HEK293 (cell line): ENCODE measurements around the gene ANKRD33B.

Experiments used
- KLF7 ChIP-seq: fragments of 450-650 bp; formaldehyde crosslinking; IDR thresholded peaks from 2 replicates; pipeline ENCODE4 v1.5.1; 2016; ENCODE audit warnings: missing biosample characterization, missing genetic modification characterization, borderline replicate concordance
- PRDM1 ChIP-seq: fragments of 450-650 bp; formaldehyde crosslinking; IDR thresholded peaks from 2 replicates; pipeline ENCODE4; 2016; ENCODE audit warnings: missing biosample characterization, missing genetic modification characterization
- SP7 ChIP-seq: fragments of 450-650 bp; formaldehyde crosslinking; IDR thresholded peaks from 2 replicates; pipeline ENCODE4 v1.5.1; 2016; ENCODE audit warnings: missing biosample characterization, missing genetic modification characterization
- ZBTB17 ChIP-seq: fragments of 450-650 bp; formaldehyde crosslinking; IDR thresholded peaks from 2 replicates; pipeline ENCODE4 v1.5.1; 2016; ENCODE audit warnings: missing biosample characterization, missing genetic modification characterization
- ZBTB8A ChIP-seq: fragments of 450-650 bp; formaldehyde crosslinking; IDR thresholded peaks from 2 replicates; pipeline ENCODE4 v1.5.1; 2016; ENCODE audit warnings: missing biosample characterization, missing genetic modification characterization
- ZFP3 ChIP-seq: fragments of 450-650 bp; formaldehyde crosslinking; IDR thresholded peaks from 2 replicates; pipeline ENCODE4 v1.5.1; 2016; ENCODE audit warnings: low read depth, missing biosample characterization, missing genetic modification characterization
- ZNF274 ChIP-seq, 2 experiments: fragments of 200-500 bp in 1 of 2; fragments of 450-650 bp in 1 of 2; sonication (Bioruptor generic) in 1 of 2; formaldehyde crosslinking in 1 of 2; IDR thresholded peaks; 2 replicates each; pipeline versions ENCODE4 v1.5.1 to v1.6.1; 2014 to 2016; ENCODE audit warnings: borderline replicate concordance in 1 of 2, inconsistent platforms in 1 of 2, low read length in 1 of 2, missing biosample characterization in 1 of 2, missing genetic modification characterization in 1 of 2
- ZNF335 ChIP-seq: fragments of 450-650 bp; formaldehyde crosslinking; conservative IDR thresholded peaks from 2 replicates; pipeline ENCODE4 v1.5.1; 2016; ENCODE audit warnings: missing biosample characterization, missing genetic modification characterization
- ZNF362 ChIP-seq: fragments of 450-650 bp; formaldehyde crosslinking; IDR thresholded peaks from 2 replicates; pipeline ENCODE4 v1.5.1; 2016; ENCODE audit warnings: missing biosample characterization, missing genetic modification characterization
- ZNF513 ChIP-seq: fragments of 450-650 bp; IDR thresholded peaks from 2 replicates; pipeline ENCODE4 v1.5.1; 2018; ENCODE audit warnings: missing biosample characterization, missing genetic modification characterization
- ZNF544 ChIP-seq: fragments of 450-650 bp; formaldehyde crosslinking; IDR thresholded peaks from 2 replicates; pipeline ENCODE4 v1.5.0; 2017; ENCODE audit warnings: missing biosample characterization, missing genetic modification characterization
- ZNF561 ChIP-seq: fragments of 450-650 bp; IDR thresholded peaks from 2 replicates; pipeline ENCODE4 v1.5.1; 2018; ENCODE audit warnings: missing biosample characterization, missing genetic modification characterization, borderline replicate concordance
- ZNF639 ChIP-seq: fragments of 450-650 bp; formaldehyde crosslinking; IDR thresholded peaks from 2 replicates; pipeline ENCODE4 v1.5.1; 2016; ENCODE audit warnings: missing biosample characterization, missing genetic modification characterization
- ZNF660 ChIP-seq: fragments of 450-650 bp; IDR thresholded peaks from 2 replicates; pipeline ENCODE4 v1.5.1; 2018; ENCODE audit warnings: missing biosample characterization, mild to moderate bottlenecking, missing genetic modification characterization
- ZNF692 ChIP-seq: fragments of 450-650 bp; formaldehyde crosslinking; IDR thresholded peaks from 2 replicates; pipeline ENCODE4 v1.5.1; 2016; ENCODE audit warnings: missing biosample characterization, missing genetic modification characterization
- TF ChIP-seq, protein P1 (sequence below): fragments of 450-650 bp; formaldehyde crosslinking; IDR thresholded peaks from 2 replicates; pipeline ENCODE4 v1.5.1; 2016; ENCODE audit warnings: missing biosample characterization, missing genetic modification characterization
- TF ChIP-seq, protein P2 (sequence below): fragments of 450-650 bp; formaldehyde crosslinking; IDR thresholded peaks from 2 replicates; pipeline ENCODE4 v1.5.1; 2016; ENCODE audit warnings: missing biosample characterization, missing genetic modification characterization
- TF ChIP-seq, protein P3 (sequence below): fragments of 450-650 bp; formaldehyde crosslinking; IDR thresholded peaks from 2 replicates; pipeline ENCODE4 v1.5.1; 2016; ENCODE audit warnings: missing biosample characterization, missing genetic modification characterization, borderline replicate concordance
- TF ChIP-seq, protein P4 (sequence below): fragments of 450-650 bp; formaldehyde crosslinking; IDR thresholded peaks from 2 replicates; pipeline ENCODE4 v1.5.1; 2016; ENCODE audit warnings: missing biosample characterization, missing genetic modification characterization

Gene ANKRD33B

GRCh38 chr5:10595672-10596309 is 31.9 kb downstream of the ANKRD33B start (continued):
- TF ChIP-seq ZNF561 (tag by site-specific recombination) (0 out of 2 replicates have a peak, but pooled peaks have one; percentile 49), ZNF274 (IDR thresholded peaks at IDR 0.05; ENCODE audit: low read length) (no peak), ZNF274 (tag by site-specific recombination; IDR thresholded peaks at IDR 0.05; ENCODE audit: borderline replicate concordance) (no peak), PRDM1 (tag by site-specific recombination) (peak; percentile 97), KLF7 (tag by site-specific recombination) (no peak), ZNF660 (tag by site-specific recombination) (peak; percentile 74), ZNF639 (tag by site-specific recombination) (peak; percentile 69), ZNF692 (tag by site-specific recombination) (peak; percentile 67; the same call in 1 of the 2 replicates), SP7 (tag by site-specific recombination) (peak; percentile 89), ZBTB8A (tag by site-specific recombination) (peak; percentile 56), ZNF362 (tag by site-specific recombination) (peak; percentile 91), ZNF544 (tag by site-specific recombination) (no peak), ZBTB17 (peak; percentile 81), ZFP3 (tag by site-specific recombination) (no peak), ZNF513 (tag by site-specific recombination) (peak; percentile 6; the same call in 1 of the 2 replicates), ZNF335 (tag by site-specific recombination) (peak; percentile 53)
- TF ChIP-seq, protein P1, sequence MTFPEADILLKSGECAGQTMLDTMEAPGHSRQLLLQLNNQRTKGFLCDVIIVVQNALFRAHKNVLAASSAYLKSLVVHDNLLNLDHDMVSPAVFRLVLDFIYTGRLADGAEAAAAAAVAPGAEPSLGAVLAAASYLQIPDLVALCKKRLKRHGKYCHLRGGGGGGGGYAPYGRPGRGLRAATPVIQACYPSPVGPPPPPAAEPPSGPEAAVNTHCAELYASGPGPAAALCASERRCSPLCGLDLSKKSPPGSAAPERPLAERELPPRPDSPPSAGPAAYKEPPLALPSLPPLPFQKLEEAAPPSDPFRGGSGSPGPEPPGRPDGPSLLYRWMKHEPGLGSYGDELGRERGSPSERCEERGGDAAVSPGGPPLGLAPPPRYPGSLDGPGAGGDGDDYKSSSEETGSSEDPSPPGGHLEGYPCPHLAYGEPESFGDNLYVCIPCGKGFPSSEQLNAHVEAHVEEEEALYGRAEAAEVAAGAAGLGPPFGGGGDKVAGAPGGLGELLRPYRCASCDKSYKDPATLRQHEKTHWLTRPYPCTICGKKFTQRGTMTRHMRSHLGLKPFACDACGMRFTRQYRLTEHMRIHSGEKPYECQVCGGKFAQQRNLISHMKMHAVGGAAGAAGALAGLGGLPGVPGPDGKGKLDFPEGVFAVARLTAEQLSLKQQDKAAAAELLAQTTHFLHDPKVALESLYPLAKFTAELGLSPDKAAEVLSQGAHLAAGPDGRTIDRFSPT (tag by site-specific recombination): peak; percentile 87
- TF ChIP-seq, protein P2, sequence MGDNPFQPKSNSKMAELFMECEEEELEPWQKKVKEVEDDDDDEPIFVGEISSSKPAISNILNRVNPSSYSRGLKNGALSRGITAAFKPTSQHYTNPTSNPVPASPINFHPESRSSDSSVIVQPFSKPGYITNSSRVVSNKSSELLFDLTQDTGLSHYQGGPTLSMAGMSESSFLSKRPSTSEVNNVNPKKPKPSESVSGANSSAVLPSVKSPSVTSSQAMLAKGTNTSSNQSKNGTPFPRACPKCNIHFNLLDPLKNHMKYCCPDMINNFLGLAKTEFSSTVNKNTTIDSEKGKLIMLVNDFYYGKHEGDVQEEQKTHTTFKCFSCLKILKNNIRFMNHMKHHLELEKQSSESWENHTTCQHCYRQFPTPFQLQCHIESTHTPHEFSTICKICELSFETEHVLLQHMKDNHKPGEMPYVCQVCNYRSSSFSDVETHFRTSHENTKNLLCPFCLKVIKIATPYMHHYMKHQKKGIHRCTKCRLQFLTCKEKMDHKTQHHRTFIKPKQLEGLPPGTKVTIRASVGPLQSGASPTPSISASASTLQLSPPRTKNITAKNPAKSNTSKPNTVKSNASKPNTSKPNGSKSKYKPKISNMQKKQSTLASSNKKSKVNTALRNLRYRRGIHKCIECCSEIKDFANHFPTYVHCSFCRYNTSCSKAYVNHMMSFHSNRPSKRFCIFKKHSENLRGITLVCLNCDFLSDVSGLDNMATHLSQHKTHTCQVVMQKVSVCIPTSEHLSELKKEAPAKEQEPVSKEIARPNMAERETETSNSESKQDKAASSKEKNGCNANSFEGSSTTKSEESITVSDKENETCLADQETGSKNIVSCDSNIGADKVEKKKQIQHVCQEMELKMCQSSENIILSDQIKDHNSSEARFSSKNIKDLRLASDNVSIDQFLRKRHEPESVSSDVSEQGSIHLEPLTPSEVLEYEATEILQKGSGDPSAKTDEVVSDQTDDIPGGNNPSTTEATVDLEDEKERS (tag by site-specific recombination): no peak
- TF ChIP-seq, protein P3, sequence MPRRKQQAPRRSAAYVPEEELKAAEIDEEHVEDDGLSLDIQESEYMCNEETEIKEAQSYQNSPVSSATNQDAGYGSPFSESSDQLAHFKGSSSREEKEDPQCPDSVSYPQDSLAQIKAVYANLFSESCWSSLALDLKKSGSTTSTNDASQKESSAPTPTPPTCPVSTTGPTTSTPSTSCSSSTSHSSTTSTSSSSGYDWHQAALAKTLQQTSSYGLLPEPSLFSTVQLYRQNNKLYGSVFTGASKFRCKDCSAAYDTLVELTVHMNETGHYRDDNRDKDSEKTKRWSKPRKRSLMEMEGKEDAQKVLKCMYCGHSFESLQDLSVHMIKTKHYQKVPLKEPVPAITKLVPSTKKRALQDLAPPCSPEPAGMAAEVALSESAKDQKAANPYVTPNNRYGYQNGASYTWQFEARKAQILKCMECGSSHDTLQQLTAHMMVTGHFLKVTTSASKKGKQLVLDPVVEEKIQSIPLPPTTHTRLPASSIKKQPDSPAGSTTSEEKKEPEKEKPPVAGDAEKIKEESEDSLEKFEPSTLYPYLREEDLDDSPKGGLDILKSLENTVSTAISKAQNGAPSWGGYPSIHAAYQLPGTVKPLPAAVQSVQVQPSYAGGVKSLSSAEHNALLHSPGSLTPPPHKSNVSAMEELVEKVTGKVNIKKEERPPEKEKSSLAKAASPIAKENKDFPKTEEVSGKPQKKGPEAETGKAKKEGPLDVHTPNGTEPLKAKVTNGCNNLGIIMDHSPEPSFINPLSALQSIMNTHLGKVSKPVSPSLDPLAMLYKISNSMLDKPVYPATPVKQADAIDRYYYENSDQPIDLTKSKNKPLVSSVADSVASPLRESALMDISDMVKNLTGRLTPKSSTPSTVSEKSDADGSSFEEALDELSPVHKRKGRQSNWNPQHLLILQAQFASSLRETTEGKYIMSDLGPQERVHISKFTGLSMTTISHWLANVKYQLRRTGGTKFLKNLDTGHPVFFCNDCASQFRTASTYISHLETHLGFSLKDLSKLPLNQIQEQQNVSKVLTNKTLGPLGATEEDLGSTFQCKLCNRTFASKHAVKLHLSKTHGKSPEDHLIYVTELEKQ (tag by site-specific recombination): peak; percentile 32; the same call in 1 of the 2 replicates
- TF ChIP-seq, protein P4, sequence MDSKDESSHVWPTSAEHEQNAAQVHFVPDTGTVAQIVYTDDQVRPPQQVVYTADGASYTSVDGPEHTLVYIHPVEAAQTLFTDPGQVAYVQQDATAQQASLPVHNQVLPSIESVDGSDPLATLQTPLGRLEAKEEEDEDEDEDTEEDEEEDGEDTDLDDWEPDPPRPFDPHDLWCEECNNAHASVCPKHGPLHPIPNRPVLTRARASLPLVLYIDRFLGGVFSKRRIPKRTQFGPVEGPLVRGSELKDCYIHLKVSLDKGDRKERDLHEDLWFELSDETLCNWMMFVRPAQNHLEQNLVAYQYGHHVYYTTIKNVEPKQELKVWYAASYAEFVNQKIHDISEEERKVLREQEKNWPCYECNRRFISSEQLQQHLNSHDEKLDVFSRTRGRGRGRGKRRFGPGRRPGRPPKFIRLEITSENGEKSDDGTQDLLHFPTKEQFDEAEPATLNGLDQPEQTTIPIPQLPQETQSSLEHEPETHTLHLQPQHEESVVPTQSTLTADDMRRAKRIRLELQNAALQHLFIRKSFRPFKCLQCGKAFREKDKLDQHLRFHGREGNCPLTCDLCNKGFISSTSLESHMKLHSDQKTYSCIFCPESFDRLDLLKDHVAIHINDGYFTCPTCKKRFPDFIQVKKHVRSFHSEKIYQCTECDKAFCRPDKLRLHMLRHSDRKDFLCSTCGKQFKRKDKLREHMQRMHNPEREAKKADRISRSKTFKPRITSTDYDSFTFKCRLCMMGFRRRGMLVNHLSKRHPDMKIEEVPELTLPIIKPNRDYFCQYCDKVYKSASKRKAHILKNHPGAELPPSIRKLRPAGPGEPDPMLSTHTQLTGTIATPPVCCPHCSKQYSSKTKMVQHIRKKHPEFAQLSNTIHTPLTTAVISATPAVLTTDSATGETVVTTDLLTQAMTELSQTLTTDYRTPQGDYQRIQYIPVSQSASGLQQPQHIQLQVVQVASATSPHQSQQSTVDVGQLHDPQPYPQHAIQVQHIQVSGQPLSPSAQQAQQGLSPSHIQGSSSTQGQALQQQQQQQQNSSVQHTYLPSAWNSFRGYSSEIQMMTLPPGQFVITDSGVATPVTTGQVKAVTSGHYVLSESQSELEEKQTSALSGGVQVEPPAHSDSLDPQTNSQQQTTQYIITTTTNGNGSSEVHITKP (tag by site-specific recombination): peak; percentile 86
